DOHH2 (cell line): Measurements from ENCODE around the gene OSBPL3.
"Not testable (repeated sequence)": the region's sequence is repeated elsewhere in the genome, so short reads cannot be mapped to it uniquely, and the experiment has no call there.

ENCODE experiments used
- H3F3A ChIP-seq: fragments of 200-600 bp; sonication (generic), shearing (Covaris generic); 2 replicates; pipeline ENCODE4 v1.6.0; 2016; ENCODE audit warnings: antibody characterized with exemption, mild to moderate bottlenecking; ENCODE audit not compliant: control insufficient read depth, insufficient read depth
- H3K27ac ChIP-seq: fragments of 200-600 bp; sonication (generic); 2 replicates; pipeline ENCODE4 v1.5.1; 2014; ENCODE audit warnings: low read depth, mild to moderate bottlenecking, low read length, moderate library complexity
- H3K27me3 ChIP-seq: fragments of 200-600 bp; sonication (generic); 2 replicates; pipeline ENCODE4 v1.6.1; 2014; ENCODE audit warnings: mild to moderate bottlenecking, low read length, mixed read lengths; ENCODE audit not compliant: control insufficient read depth
- H3K36me3 ChIP-seq: fragments of 200-600 bp; sonication (generic); 2 replicates; pipeline ENCODE4 v1.6.1; 2014; ENCODE audit warnings: mild to moderate bottlenecking, low read length, moderate library complexity, mixed read lengths; ENCODE audit not compliant: control insufficient read depth
- H3K4me1 ChIP-seq: fragments of 200-600 bp; sonication (generic); 2 replicates; pipeline ENCODE4 v1.6.1; 2014; ENCODE audit warnings: mild to moderate bottlenecking, low read length, mixed read lengths; ENCODE audit not compliant: control insufficient read depth
- H3K4me2 ChIP-seq: fragments of 200-600 bp; sonication (generic); 2 replicates; pipeline ENCODE4 v1.6.0; 2014; ENCODE audit warnings: mild to moderate bottlenecking, low read length, moderate library complexity
- H3K4me3 ChIP-seq: fragments of 200-600 bp; sonication (generic); 2 replicates; pipeline ENCODE4 v1.5.1; 2014; ENCODE audit warnings: mild to moderate bottlenecking, low read length, mixed read lengths
- H3K79me2 ChIP-seq: fragments of 200-600 bp; sonication (generic); 2 replicates; pipeline ENCODE4 v1.6.1; 2014; ENCODE audit warnings: mild to moderate bottlenecking, low read length, mixed read lengths; ENCODE audit not compliant: control insufficient read depth
- H3K9me2 ChIP-seq: fragments of 200-600 bp; sonication (generic); replicated peaks from 2 replicates; pipeline ENCODE4 v1.6.1; 2014; ENCODE audit warnings: mild to moderate bottlenecking, low read length, mixed read lengths; ENCODE audit not compliant: control insufficient read depth
- H3K9me3 ChIP-seq: fragments of 200-600 bp; sonication (generic); 2 replicates; pipeline ENCODE4 v1.6.1; 2014; ENCODE audit warnings: antibody characterized with exemption, low read length, mixed read lengths; ENCODE audit not compliant: control insufficient read depth, insufficient read depth
- H4K20me1 ChIP-seq: fragments of 200-600 bp; sonication (generic); 2 replicates; pipeline ENCODE4 v1.6.0; 2014; ENCODE audit warnings: low read depth, mild to moderate bottlenecking, antibody characterized with exemption, low read length, moderate library complexity; ENCODE audit not compliant: control insufficient read depth, insufficient read depth
- EZH2phosphoT487 ChIP-seq: fragments of 200-600 bp; sonication (generic); IDR thresholded peaks from 2 replicates; pipeline ENCODE4 v1.6.1; 2017; ENCODE audit warnings: borderline replicate concordance, mild to moderate bottlenecking, antibody characterized with exemption, low read length, moderate library complexity, mixed read lengths
- TF ChIP-seq, protein P1 (sequence below): fragments of 200-600 bp; sonication (generic); IDR thresholded peaks from one replicate; pipeline ENCODE4 v1.5.1; 2014; ENCODE audit warnings: antibody characterized with exemption, mild to moderate bottlenecking, low read depth, low read length; ENCODE audit not compliant: poor library complexity, severe bottlenecking

OSBPL3 gene

DNA sequence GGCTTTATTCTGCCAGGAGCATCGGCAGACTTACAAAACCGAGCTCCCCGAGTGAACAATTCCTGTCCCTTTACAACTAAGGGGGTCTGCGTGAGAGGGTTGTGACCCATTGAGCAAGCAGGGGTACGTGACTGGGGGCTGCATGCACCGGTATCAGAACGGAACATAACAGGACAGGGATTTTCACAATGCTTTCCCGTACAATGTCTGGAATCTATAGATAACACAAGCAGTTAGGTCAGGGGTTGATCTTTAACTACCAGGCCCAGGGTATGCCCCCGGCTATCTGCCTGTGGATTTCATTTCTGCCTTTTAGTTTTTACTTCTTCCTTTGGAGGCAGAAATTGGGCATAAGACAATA is 184.6 kb downstream of the OSBPL3 start:
- Histone ChIP-seq H3K4me1 (peaks cover 16% of the 10 kb centered on the region), H3K9me2 (no peaks in the 10 kb centered on the region), H3K36me3 (peaks cover 37% of the 10 kb centered on the region), H3K27ac (no peak overlapping the region), H3K9me3 (no peaks in the 10 kb centered on the region), H3K79me2 (no peaks in the 10 kb centered on the region), H3K27me3 (no peaks in the 10 kb centered on the region), H3K4me2 (no peak overlapping the region), H4K20me1 (no peaks in the 10 kb centered on the region), H3K4me3 (no peak overlapping the region), H3F3A (peaks cover 15% of the 10 kb centered on the region)
- TF ChIP-seq, protein P1, sequence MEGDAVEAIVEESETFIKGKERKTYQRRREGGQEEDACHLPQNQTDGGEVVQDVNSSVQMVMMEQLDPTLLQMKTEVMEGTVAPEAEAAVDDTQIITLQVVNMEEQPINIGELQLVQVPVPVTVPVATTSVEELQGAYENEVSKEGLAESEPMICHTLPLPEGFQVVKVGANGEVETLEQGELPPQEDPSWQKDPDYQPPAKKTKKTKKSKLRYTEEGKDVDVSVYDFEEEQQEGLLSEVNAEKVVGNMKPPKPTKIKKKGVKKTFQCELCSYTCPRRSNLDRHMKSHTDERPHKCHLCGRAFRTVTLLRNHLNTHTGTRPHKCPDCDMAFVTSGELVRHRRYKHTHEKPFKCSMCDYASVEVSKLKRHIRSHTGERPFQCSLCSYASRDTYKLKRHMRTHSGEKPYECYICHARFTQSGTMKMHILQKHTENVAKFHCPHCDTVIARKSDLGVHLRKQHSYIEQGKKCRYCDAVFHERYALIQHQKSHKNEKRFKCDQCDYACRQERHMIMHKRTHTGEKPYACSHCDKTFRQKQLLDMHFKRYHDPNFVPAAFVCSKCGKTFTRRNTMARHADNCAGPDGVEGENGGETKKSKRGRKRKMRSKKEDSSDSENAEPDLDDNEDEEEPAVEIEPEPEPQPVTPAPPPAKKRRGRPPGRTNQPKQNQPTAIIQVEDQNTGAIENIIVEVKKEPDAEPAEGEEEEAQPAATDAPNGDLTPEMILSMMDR: no peak
- TF ChIP-seq EZH2phosphoT487: no peak

DNA sequence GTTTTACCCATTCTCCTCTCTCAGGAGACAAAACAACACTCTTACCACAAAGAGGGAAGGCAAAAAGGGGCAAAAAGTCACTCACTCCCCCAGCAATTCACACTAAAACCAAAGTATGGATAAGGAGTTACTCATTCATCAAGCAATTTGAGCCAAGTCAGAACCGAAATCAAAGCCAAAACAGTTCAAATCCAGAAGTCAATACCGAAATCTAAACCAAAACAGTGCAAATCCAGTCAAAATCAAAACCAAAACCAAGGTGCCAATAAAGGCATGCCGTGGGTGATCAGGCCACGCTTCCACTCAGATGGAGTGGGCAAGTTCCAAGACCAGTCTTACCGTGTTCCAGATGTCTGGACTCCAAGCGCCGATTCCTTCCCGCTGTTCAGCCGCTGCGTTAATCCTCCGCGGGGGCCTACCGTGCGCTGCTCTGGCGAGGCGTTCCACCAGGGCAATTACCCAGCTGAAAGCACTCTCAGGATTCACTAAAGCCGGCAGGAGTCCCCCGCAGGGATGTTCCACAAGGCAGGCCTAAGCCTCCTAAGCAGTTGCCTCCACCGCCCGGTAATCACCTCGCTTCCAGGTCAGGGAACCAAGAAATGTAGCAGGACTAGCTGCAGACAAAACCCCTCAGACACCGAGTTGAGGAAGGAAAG is 185.1 kb downstream of the OSBPL3 start:
- not testable (repeated sequence) for H3K27ac ChIP-seq
- peaks cover 16% of the 10 kb centered on the region for H3K4me1 ChIP-seq
- peak overlapping the region; percentile 18; the same call in 1 of the 2 replicates for H3K4me2 ChIP-seq

DNA sequence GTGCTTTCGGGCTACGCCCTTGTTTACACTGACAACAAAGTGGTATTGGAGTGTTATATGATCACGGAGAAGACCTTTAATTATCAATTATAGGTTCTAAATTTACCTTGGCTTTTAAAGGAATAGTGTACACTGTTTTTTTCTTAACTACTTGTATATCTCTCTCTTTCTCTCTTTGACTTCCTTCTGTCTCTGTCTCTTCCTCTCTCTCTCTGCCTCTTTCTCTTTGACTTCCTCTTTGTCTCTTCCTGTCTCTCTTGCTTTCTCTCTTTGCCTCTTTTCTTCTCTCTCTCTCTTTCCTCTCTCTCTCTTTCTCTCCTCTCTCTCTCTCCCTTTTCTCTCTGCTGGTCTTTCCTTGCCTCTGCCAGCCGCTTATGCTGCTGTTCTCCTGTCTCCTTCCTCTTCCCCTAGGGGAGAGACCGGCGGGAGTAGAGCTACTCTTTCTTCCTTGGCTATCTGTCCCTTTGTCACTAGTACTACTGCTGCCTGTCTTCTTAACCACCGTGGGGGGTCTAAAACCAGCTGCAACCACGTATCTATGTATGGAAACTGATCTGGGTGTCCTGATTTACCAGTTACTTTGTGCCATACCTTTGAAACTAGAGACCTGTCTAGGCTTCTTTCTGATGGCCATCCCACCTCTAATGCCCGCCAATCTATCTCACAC is 185.9 kb downstream of the OSBPL3 start:
- H3K4me2 ChIP-seq: peak overlapping the region; percentile 18
- peaks cover 30% of the 10 kb centered on the region for H3K36me3 ChIP-seq
- H3K79me2 ChIP-seq: no peaks in the 10 kb centered on the region
- H3K4me3 ChIP-seq: 0 out of 2 replicates have a peak overlapping the region, but pooled peaks have one; percentile 0
- H3K27me3 ChIP-seq: no peaks in the 10 kb centered on the region
- H3K9me3 ChIP-seq: no peaks in the 10 kb centered on the region
- no peaks in the 10 kb centered on the region for H3K9me2 ChIP-seq
- H3F3A ChIP-seq: peaks cover 12% of the 10 kb centered on the region
- TF ChIP-seq EZH2phosphoT487: no peak
- TF ChIP-seq, protein P1: no peak
- no peaks in the 10 kb centered on the region for H4K20me1 ChIP-seq
- peaks cover 16% of the 10 kb centered on the region for H3K4me1 ChIP-seq
- 0 out of 2 replicates have a peak overlapping the region, but pooled peaks have one; percentile 1 for H3K27ac ChIP-seq

More for the DNA sequence above, 185.1 kb downstream of the OSBPL3 start:
- H3F3A ChIP-seq: peaks cover 15% of the 10 kb centered on the region
- H3K36me3 ChIP-seq: peaks cover 33% of the 10 kb centered on the region
- not testable (repeated sequence) for H3K9me2 ChIP-seq, H3K4me3 ChIP-seq, H3K9me3 ChIP-seq, H3K79me2 ChIP-seq, H3K27me3 ChIP-seq, H4K20me1 ChIP-seq

DNA sequence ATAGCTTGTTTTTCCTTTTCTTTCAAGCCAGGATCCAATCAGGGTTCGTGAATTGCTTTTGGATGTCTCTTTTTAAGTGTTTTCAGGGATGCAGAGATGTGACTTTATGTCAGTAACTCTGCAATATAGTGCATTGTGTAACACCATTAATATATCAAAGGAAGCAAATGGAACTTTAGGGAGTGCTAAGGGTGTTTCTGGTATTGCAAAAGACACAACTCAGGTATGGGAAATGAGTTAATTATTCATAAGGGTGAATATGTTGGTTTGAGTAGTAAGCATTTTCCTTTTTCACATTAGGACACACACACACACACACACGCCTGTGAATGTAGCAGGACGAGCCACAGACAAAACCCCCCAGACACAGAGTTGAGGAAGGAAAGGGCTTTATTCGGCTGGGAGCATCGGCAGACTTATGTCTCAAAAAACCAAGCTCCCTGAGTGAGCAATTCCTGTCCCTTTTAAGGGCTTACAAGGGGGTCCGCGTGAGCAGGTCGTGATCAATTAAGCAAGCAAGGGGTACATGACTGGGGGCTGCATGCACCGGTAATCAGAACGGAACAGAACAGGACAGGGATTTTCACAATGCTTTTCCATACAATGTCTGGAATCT is 190.9 kb downstream of the OSBPL3 start:
- H3K27me3 ChIP-seq: no peaks in the 10 kb centered on the region
- no peaks in the 10 kb centered on the region for H3F3A ChIP-seq
- TF ChIP-seq, protein P1: no peak
- TF ChIP-seq EZH2phosphoT487: no peak

More for the DNA sequence above, 190.9 kb downstream of the OSBPL3 start:
- no peak overlapping the region for H3K4me2 ChIP-seq
- H3K36me3 ChIP-seq: no peaks in the 10 kb centered on the region
- H3K4me3 ChIP-seq: no peak overlapping the region
- no peaks in the 10 kb centered on the region for H3K9me3 ChIP-seq
- H3K9me2 ChIP-seq: no peaks in the 10 kb centered on the region
- no peaks in the 10 kb centered on the region for H4K20me1 ChIP-seq
- H3K4me1 ChIP-seq: peaks cover 4% of the 10 kb centered on the region
- no peak overlapping the region for H3K27ac ChIP-seq
- H3K79me2 ChIP-seq: no peaks in the 10 kb centered on the region
